H1 (cell line): ENCODE data around the gene FXYD3. TPM values are rescaled to one million over a fixed set of nuclear protein-coding genes. Genes with fewer than 3 reads are reported as not detected.

Experiments used
- CHD7 ChIP-seq: fragments of 300-600 bp; sonication (generic); IDR thresholded peaks from 2 replicates; pipeline ENCODE4 v1.7.1; 2012; ENCODE audit warnings: low read length, moderate library complexity, mild to moderate bottlenecking, inconsistent platforms; ENCODE audit not compliant: insufficient replicate concordance
- polyA plus RNA-seq, 7 experiments: library from polyadenylated mRNA; depleted of rRNA in 3 of 7; stranded (reverse) in 5 of 7; unstranded in 2 of 7; fragments of >200 nt in 5 of 7; fragments of 200-250 nt in 2 of 7; gene quantifications; 1 replicate in 5 of 7; 2 replicates in 1 of 7; 4 replicates in 1 of 7; pipeline versions ENCODE4 v1.2.1 to v1.2.3, GENCODE V29; 2011 to 2013; ENCODE audit warnings: missing spikeins in 2 of 7, mixed read lengths in 2 of 7
- total RNA-seq: library from RNA; stranded (reverse); fragmentation: NEBNext Ultra II Directional; extraction: Animal tissue kit (Norgen Biotek cat#: 25700); gene quantifications from 2 replicates; pipeline ENCODE4 v1.2.1, GENCODE V29; 2021

Gene FXYD3
- total and polyA plus RNA-seq, 2 of the 8 experiments (the other 6 are each of a cell fraction or from before 2014, with no cell fraction given) = 0.33 TPM; not detected in 1

DNA sequence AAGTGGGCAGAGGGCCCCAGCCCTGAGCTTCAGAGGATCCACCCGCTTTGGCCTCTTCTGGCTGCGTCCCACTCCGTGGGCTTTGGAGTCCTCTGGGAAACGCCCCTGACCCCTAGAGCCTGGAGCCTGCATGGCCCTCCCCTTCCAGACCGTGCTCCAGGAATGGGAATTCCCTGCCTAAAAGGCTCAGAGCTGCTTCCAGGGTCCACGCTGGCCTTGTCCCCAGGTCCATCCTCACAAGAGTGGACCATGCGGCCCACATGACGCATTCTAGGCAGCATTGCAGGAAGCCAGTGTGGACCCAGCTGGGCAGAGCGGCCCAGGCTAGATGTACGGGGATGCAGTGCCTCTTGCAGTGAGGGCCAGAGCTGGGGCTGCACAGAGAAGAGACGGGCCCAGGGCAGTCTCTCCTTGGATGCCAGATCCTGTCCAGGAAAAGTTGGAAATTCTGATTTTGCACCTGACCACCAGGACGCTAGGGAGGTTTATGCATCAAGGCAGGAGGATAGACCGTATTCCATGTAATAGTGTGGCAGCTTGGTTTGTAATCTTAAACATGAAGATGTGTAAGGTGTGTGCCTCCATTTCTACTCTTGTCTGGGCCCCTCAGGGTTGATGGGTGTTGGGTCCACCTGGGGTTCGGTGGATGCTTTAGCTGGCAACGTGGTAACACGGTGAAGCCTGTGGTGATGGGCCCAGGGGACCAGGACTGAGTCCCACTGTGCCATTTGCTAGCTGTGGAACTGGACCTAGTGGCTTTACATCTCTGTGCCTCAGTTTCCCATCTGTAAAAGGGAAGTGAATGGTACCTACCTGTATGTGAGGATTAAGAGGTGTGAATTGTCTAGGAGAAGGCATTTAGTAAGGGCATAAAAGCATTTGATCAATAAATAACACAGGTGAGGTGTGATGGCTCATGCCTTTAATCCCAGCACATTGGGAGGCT lies 14.8 kb upstream of the FXYD3 start (continued):
- peak; percentile 98 for TF ChIP-seq CHD7
